ENCODE results near the gene MAN2A1. TPM values are rescaled to one million over a fixed set of nuclear protein-coding genes. Genes with fewer than 3 reads are reported as not detected.

MAN2A1 gene
- total RNA-seq, 1 experiment from 2014 or later: 51.0 TPM

DNA sequence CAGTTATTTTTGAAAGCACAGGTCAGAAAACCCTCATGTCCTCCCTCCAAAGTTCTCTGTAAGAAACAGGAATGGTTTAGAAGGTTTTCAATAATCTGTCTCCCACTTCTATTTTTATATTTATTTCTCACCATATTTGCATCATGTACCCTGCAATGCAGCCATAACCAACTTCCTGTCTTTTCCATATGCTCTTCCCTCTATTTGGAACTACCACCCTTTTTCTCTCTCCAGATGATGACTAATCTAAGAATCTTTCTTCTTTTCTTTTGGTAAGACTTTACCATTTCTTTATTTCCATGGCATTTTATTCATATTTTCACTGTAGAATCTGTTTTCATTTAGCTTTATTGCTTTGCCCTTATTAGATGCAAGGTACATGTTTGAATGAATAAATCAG lies 33.9 kb downstream of the MAN2A1 start:
- ATAC-seq: no peak
- no peaks in the 10 kb centered on the region for H3K4me1 ChIP-seq (ENCODE audit: control insufficient read depth, insufficient read depth, low read length)
- POLR2A ChIA-PET: no interaction called here

GRCh38 chr5:109725135-109725534 lies 35.4 kb downstream of the MAN2A1 start:
- H3K4me3 ChIP-seq (ENCODE audit: low read depth in 2 of 2, low read length in 2 of 2): no peak overlapping the region
- ATAC-seq: no peak
- BruUV-seq (replicated peaks): no TSS peak
- no peak for DNase-seq (ENCODE audit: low read depth, low spot score)
- intact Hi-C loops (cut with micrococcal nuclease; ENCODE audit: unreplicated experiment): no loop called here
- no peaks in the 10 kb centered on the region for H3K9me3 ChIP-seq (ENCODE audit: control insufficient read depth, insufficient read depth, low read depth, low read length)
- H3K36me3 ChIP-seq (ENCODE audit: control insufficient read depth, insufficient read depth, low read length): no peaks in the 10 kb centered on the region
- ChIA-PET POLR2A (no interaction called here), CTCF (no interaction called here)
- no peaks in the 10 kb centered on the region for H3K27me3 ChIP-seq (ENCODE audit: control insufficient read depth, insufficient read depth, low read length)
- in situ Hi-C loops (cut with HindIII; ENCODE audit: low pct_unique_long_range_greater_than_20kb, low sequenced_read_pairs): no loop called here
- no peak for TF ChIP-seq POLR2AphosphoS5 (IDR thresholded peaks at IDR 0.05; ENCODE audit: low read depth, low read length)
- no peak for TF ChIP-seq TCF7L2 (IDR thresholded peaks at IDR 0.05; ENCODE audit: low read depth, low read length)
- TF ChIP-seq REST (IDR thresholded peaks at IDR 0.05; ENCODE audit: insufficient read depth in 1 of 2, low read depth in 2 of 2, low read length in 1 of 2): no peak
- TF ChIP-seq, protein P1, sequence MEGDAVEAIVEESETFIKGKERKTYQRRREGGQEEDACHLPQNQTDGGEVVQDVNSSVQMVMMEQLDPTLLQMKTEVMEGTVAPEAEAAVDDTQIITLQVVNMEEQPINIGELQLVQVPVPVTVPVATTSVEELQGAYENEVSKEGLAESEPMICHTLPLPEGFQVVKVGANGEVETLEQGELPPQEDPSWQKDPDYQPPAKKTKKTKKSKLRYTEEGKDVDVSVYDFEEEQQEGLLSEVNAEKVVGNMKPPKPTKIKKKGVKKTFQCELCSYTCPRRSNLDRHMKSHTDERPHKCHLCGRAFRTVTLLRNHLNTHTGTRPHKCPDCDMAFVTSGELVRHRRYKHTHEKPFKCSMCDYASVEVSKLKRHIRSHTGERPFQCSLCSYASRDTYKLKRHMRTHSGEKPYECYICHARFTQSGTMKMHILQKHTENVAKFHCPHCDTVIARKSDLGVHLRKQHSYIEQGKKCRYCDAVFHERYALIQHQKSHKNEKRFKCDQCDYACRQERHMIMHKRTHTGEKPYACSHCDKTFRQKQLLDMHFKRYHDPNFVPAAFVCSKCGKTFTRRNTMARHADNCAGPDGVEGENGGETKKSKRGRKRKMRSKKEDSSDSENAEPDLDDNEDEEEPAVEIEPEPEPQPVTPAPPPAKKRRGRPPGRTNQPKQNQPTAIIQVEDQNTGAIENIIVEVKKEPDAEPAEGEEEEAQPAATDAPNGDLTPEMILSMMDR (IDR thresholded peaks at IDR 0.05): no peak
- TF ChIP-seq SIN3A (IDR thresholded peaks at IDR 0.05; ENCODE audit: borderline replicate concordance, insufficient read depth, low read depth, low read length): no peak
- H3K4me1 ChIP-seq (ENCODE audit: control insufficient read depth, insufficient read depth, low read length): no peaks in the 10 kb centered on the region
- no peak overlapping the region for H3K27ac ChIP-seq (ENCODE audit: low read length)

More for the DNA sequence above, 33.9 kb downstream of the MAN2A1 start:
- BruUV-seq (replicated peaks): no TSS peak
- Histone ChIP-seq H3K36me3 (ENCODE audit: control insufficient read depth, insufficient read depth, low read length) (no peaks in the 10 kb centered on the region), H3K27me3 (ENCODE audit: control insufficient read depth, insufficient read depth, low read length) (no peaks in the 10 kb centered on the region), H3K27ac (ENCODE audit: low read length) (no peak overlapping the region), H3K4me3 (ENCODE audit: low read depth in 2 of 2, low read length in 2 of 2) (no peak overlapping the region), H3K9me3 (ENCODE audit: control insufficient read depth, insufficient read depth, low read depth, low read length) (no peaks in the 10 kb centered on the region)
- CTCF ChIA-PET: no interaction called here
- in situ Hi-C loops (cut with HindIII; ENCODE audit: low pct_unique_long_range_greater_than_20kb, low sequenced_read_pairs): no loop called here
- no peak for DNase-seq (ENCODE audit: low read depth, low spot score)
- intact Hi-C loops (cut with micrococcal nuclease; ENCODE audit: unreplicated experiment): no loop called here
- TF ChIP-seq POLR2AphosphoS5 (IDR thresholded peaks at IDR 0.05; ENCODE audit: low read depth, low read length) (no peak), SIN3A (IDR thresholded peaks at IDR 0.05; ENCODE audit: borderline replicate concordance, insufficient read depth, low read depth, low read length) (no peak), TCF7L2 (IDR thresholded peaks at IDR 0.05; ENCODE audit: low read depth, low read length) (no peak), REST (IDR thresholded peaks at IDR 0.05; ENCODE audit: insufficient read depth in 1 of 2, low read depth in 2 of 2, low read length in 1 of 2) (no peak)
- TF ChIP-seq, protein P1 (IDR thresholded peaks at IDR 0.05): no peak

Data from Panc1 (cell line).